ENCODE data around the gene HVCN1. TPM values are rescaled to one million over a fixed set of nuclear protein-coding genes. Genes with fewer than 3 reads are reported as not detected.
A peak's percentile ranks its signal among the peaks of the same experiment; 100 is the strongest.

Gene HVCN1
- total RNA-seq, 1 donor from 2014 or later: 29.2 TPM

DNA sequence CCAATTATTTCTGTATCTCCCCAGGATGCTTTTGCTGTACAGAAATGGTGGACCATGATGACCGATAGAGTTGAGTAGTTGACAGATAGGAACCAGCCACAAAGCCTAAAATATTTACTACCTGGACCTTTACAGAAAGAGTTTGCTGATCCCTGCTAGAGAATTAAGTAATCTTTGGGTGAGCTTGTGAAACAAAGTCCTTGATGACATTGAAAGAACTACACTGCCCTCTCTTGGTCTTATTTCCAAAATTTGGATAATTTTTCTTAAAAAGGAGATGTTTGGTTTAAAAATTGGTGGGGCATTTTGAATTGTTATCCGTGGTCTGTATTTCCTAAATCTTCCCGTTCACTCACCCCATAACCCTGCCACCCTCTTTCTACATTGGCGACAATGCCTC lies 88.7 kb downstream of the HVCN1 start:
- Histone ChIP-seq H3K27ac (no peak overlapping the region), H3K4me3 (no peak overlapping the region), H3K36me3 (no peaks in the 10 kb centered on the region), H3K27me3 (ENCODE audit: low read depth) (no peaks in the 10 kb centered on the region), H3K4me1 (peaks cover 7% of the 10 kb centered on the region), H3K9me3 (no peaks in the 10 kb centered on the region)
- peak; percentile 65 to 75 for ATAC-seq
- no peak for DNase-seq
- TF ChIP-seq, protein P1, sequence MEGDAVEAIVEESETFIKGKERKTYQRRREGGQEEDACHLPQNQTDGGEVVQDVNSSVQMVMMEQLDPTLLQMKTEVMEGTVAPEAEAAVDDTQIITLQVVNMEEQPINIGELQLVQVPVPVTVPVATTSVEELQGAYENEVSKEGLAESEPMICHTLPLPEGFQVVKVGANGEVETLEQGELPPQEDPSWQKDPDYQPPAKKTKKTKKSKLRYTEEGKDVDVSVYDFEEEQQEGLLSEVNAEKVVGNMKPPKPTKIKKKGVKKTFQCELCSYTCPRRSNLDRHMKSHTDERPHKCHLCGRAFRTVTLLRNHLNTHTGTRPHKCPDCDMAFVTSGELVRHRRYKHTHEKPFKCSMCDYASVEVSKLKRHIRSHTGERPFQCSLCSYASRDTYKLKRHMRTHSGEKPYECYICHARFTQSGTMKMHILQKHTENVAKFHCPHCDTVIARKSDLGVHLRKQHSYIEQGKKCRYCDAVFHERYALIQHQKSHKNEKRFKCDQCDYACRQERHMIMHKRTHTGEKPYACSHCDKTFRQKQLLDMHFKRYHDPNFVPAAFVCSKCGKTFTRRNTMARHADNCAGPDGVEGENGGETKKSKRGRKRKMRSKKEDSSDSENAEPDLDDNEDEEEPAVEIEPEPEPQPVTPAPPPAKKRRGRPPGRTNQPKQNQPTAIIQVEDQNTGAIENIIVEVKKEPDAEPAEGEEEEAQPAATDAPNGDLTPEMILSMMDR (IDR thresholded peaks at IDR 0.05): peak; percentile 43
- intact Hi-C loops (cut with DNase I): loop anchor here (5.0 kb wide), 1 partner anchor 88 kb away; no protein-coding TSS in a partner anchor

DNA sequence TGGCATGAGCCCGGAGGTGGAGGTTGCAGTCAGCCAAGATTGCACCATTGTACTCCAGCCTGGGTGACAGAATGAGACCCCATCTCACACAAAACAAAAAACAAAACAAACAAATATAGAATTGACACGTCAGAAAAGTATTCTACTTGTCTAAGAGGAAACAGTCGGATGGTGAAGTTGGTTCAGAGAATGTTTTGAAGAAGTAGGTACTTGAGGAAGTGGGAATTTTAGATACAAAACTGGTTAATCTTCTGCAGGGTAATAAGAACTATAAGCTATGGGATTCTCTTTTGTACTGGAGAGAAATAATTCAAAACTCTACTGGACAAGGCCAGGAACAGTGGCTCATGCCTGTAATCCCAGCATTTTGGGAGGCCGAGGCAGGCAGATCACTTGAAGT lies 89.6 kb downstream of the HVCN1 start:
- H3K36me3 ChIP-seq: no peaks in the 10 kb centered on the region
- no peak for ATAC-seq
- TF ChIP-seq, protein P1 (IDR thresholded peaks at IDR 0.05): no peak
- no peak for DNase-seq
- H3K27ac ChIP-seq: no peak overlapping the region
- H3K9me3 ChIP-seq: no peaks in the 10 kb centered on the region
- intact Hi-C loops (cut with DNase I): no loop called here
- H3K4me3 ChIP-seq: no peak overlapping the region
- H3K27me3 ChIP-seq (ENCODE audit: low read depth): no peaks in the 10 kb centered on the region
- peaks cover 7% of the 10 kb centered on the region for H3K4me1 ChIP-seq

Other genes starting within 250 kb of the HVCN1 start
- 276 TPM for gene ARPC3, start 238.8 kb downstream of the HVCN1 start, total RNA-seq
- gene GPN3, start 220.9 kb downstream of the HVCN1 start, total RNA-seq: 18.9 TPM
- gene FAM216A, start 220.3 kb downstream of the HVCN1 start, total RNA-seq: 3.0 TPM
- 102 TPM for gene VPS29, start 187.0 kb downstream of the HVCN1 start, total RNA-seq
- gene RAD9B, start 186.8 kb downstream of the HVCN1 start, total RNA-seq: 1.1 TPM
- gene PPTC7, start 105.8 kb downstream of the HVCN1 start, total RNA-seq: 23.6 TPM
- 40.1 TPM for gene TCTN1, start 75.0 kb downstream of the HVCN1 start, total RNA-seq
- 97.8 TPM for gene PPP1CC, start 53.8 kb upstream of the HVCN1 start, total RNA-seq
- not detected for gene CCDC63, start 157.9 kb upstream of the HVCN1 start, total RNA-seq
- not detected for gene MYL2, start 231.5 kb upstream of the HVCN1 start, total RNA-seq